GM19467 (cell line): ENCODE results near the gene FEZ2.

Experiments
- ATAC-seq: cut with Tn5 transposase; IDR thresholded peaks from one replicate; pipeline ENCODE4 v1.9.1; 2021; ENCODE audit warnings: mild to moderate bottlenecking, moderate library complexity; ENCODE audit not compliant: unreplicated experiment

Gene FEZ2

GRCh38 chr2:36562973-36563532 is 34.9 kb downstream of the FEZ2 start:
- ATAC-seq: no peak

GRCh38 chr2:36562240-36562639 is 35.7 kb downstream of the FEZ2 start:
- no peak for ATAC-seq

GRCh38 chr2:36561237-36561944 is 36.6 kb downstream of the FEZ2 start:
- no peak for ATAC-seq

- ATAC-seq: no peak
Observed at GRCh38 chr2:36560726-36561125, 37.2 kb downstream of the FEZ2 start.

GRCh38 chr2:36559221-36559942 is 38.6 kb downstream of the FEZ2 start:
- no peak for ATAC-seq

- no peak for ATAC-seq
Observed at GRCh38 chr2:36556842-36557241, 41.1 kb downstream of the FEZ2 start.

GRCh38 chr2:36555789-36556188 is 42.2 kb downstream of the FEZ2 start:
- no peak for ATAC-seq

GRCh38 chr2:36554531-36554930 is 43.4 kb downstream of the FEZ2 start:
- no peak for ATAC-seq

GRCh38 chr2:36553683-36554082 is 44.3 kb downstream of the FEZ2 start:
- no peak for ATAC-seq

- no peak for ATAC-seq
Observed at GRCh38 chr2:36550006-36550405, 48.0 kb downstream of the FEZ2 start.

- ATAC-seq: no peak
Observed at GRCh38 chr2:36549165-36549574, 48.8 kb downstream of the FEZ2 start.

GRCh38 chr2:36547906-36548305 is 50.1 kb downstream of the FEZ2 start:
- ATAC-seq: no peak

GRCh38 chr2:36545871-36546416 is 52.0 kb downstream of the FEZ2 start:
- ATAC-seq: no peak

GRCh38 chr2:36544638-36545338 is 53.2 kb downstream of the FEZ2 start:
- ATAC-seq: no peak

- ATAC-seq: no peak
Observed at GRCh38 chr2:36541891-36542595, 55.9 kb downstream of the FEZ2 start.

GRCh38 chr2:36540986-36541754 is 56.8 kb downstream of the FEZ2 start:
- ATAC-seq: no peak

- ATAC-seq: peak; percentile 79
Observed at GRCh38 chr2:36539631-36540030, 58.3 kb downstream of the FEZ2 start.

- no peak for ATAC-seq
Observed at GRCh38 chr2:36538335-36538734, 59.6 kb downstream of the FEZ2 start.

GRCh38 chr2:36536776-36537175 is 61.2 kb downstream of the FEZ2 start:
- no peak for ATAC-seq

- ATAC-seq: no peak
Observed at GRCh38 chr2:36535099-36535498, 62.9 kb downstream of the FEZ2 start.
